GM21529 (cell line): ENCODE data around the gene NUBP2.

Experiments used
- ATAC-seq: cut with Tn5 transposase; IDR thresholded peaks from one replicate; pipeline ENCODE4 v1.9.1; 2021; ENCODE audit not compliant: unreplicated experiment

The NUBP2 gene

GRCh38 chr16:1758923-1759322 is 23.8 kb upstream of the NUBP2 start:
- no peak for ATAC-seq

- no peak for ATAC-seq
Observed at GRCh38 chr16:1759511-1759910, 23.2 kb upstream of the NUBP2 start.

GRCh38 chr16:1760911-1761310 is 21.8 kb upstream of the NUBP2 start:
- ATAC-seq, result no peak

DNA sequence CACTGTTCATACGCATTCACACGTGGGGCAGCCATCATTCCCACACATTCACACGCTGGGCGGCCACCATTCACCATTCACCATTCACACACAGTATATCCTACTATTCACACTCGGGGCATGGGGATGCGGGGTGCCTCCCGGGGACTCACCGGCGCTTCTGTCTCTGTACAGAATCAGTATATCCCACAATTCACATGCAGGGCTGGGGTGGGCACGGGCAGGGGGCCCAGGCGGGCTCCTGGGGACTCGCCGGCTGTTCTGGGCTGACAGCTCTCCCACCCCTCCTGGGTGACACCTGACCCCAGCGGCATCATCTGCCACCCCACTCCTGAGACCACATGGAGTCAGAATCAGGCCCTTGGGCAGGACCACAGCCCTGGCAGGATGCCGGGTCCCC is 21.0 kb upstream of the NUBP2 start:
- ATAC-seq, result no peak

DNA sequence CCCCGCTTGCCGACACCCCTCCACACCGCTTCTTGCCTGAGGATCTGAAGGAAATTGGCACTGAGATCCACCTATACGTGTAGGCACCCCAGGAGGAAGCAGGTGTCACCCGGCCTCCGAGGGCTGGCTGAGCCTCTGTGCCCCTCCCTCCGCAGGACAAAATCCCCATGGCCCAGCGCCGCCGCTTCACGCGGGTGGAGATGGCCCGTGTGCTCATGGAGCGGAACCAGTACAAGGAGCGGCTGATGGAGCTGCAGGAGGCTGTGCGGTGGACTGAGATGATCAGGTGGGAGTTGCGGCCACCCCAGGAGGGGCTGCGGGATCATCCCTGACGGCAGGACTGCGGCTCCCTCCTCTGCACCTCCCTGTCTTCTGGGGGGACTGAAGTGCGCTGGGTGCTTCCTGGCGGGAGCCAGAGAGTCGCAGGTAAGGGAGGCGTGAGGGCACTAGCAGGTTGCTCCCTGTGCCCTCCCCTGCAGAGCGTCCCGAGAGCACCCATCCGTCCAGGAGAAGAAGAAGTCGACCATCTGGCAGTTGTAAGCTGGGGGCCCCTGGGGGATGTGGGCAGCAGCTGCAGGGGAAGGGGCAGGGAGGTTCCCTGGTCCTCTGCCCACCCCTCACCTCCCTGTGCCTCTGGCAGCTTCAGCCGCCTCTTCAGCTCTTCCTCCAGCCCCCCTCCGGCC is 20.4 kb upstream of the NUBP2 start:
- ATAC-seq, result no peak

DNA sequence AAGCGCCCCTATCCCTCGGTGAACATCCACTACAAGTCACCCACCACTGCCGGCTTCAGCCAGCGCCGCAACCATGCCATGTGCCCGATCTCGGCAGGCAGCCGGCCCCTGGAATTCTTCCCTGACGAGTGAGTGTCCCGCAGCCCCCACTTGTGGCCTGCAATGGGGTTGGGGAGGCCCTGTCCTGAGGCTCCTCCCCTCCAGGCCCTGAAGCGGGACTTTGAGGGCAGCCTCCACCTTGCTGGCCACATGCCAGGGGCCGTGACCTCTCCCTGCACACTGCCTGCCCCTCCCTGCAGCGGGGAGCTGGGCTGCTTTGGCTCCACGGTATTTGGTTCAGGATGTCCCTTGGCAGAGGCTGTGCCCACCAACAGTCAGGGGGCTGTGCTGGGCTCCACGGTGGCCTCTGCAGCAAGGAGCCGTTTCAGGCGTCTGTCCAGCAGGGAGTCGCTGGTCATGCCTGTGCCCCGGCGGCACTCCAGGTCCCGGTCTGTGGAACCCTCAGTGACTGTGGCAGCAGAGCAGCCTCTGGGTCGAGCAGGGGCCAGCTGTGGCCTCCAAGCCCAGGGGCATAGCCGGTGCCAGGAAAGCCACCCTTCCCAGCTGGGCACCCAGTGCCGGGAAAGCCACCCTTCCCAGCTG is 19.8 kb upstream of the NUBP2 start:
- no peak for ATAC-seq

DNA sequence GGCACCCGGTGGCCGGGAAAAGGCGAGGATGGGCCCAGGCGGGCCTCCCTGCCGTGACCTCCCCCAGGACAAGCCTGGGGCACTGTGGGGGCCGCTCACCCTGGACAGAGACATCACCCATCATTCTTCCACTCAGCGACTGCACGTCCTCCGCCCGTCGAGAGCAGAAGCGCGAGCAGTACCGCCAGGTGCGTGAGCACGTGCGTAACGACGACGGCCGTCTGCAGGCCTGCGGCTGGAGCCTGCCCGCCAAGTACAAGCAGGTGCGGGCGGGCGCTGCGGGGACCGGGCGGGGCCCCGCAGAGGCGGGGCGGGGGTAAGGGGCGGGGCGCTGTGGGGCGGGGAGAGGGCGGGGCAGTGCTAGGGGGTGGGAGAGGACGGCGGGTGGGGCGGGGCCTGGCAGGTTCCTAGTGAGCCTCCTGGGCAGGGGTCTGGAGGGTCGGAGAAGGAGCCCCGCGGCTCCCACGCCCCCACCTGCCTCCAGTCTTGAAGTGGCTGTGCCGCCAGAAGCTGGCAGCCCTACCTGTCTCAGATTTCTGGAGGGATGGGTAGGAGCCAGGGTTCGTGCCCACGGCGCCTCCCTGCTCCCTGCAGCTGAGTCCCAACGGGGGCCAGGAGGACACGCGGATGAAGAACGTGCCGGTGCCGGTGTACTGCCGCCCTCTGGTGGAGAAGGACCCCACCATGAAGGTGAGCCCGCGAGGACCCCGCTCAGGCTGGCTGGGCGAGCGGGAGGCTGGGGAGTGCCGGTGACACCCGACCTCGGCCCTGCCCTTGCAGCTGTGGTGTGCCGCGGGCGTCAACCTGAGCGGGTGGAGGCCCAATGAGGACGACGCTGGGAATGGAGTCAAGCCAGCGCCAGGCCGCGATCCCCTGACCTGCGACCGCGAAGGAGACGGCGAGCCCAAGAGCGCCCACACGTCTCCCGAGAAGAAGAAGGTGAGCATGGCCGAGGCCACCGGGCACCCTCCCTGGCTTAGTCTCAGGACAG is 18.9 kb upstream of the NUBP2 start:
- no peak for ATAC-seq

DNA sequence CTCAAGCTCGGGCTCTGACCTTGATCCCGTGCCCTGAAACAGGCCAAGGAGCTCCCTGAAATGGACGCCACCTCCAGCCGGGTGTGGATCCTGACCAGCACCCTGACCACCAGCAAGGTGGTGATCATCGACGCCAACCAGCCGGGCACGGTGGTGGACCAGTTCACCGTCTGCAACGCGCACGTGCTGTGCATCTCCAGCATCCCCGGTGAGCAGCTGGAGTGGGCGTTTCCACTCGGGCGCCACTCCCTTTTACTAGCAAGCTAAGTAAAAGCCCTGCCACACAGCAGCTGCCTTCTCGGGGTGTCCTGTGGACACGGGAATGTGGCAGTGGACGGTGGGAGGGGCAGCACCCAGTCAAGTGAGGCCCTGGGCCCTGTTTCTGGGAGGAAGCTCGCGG is 17.8 kb upstream of the NUBP2 start:
- ATAC-seq, result no peak

- no peak for ATAC-seq
Observed at GRCh38 chr16:1765826-1766225, 16.9 kb upstream of the NUBP2 start.

DNA sequence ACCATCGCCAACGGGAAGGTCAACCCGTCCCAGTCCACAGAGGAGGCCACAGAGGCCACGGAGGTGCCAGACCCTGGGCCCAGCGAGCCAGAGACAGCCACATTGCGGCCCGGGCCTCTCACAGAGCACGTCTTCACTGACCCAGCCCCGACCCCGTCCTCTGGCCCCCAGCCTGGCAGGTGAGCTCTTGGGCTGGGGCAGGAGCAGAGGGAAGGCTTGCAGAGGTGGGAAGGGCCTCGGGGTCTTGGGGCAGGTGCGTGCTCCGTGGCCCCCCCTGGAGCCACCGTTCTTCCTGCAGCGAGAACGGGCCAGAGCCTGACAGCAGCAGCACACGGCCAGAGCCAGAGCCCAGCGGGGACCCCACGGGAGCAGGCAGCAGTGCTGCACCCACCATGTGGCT is 16.5 kb upstream of the NUBP2 start:
- ATAC-seq, result no peak

- no peak for ATAC-seq
Observed at GRCh38 chr16:1766701-1767100, 16.1 kb upstream of the NUBP2 start.

DNA sequence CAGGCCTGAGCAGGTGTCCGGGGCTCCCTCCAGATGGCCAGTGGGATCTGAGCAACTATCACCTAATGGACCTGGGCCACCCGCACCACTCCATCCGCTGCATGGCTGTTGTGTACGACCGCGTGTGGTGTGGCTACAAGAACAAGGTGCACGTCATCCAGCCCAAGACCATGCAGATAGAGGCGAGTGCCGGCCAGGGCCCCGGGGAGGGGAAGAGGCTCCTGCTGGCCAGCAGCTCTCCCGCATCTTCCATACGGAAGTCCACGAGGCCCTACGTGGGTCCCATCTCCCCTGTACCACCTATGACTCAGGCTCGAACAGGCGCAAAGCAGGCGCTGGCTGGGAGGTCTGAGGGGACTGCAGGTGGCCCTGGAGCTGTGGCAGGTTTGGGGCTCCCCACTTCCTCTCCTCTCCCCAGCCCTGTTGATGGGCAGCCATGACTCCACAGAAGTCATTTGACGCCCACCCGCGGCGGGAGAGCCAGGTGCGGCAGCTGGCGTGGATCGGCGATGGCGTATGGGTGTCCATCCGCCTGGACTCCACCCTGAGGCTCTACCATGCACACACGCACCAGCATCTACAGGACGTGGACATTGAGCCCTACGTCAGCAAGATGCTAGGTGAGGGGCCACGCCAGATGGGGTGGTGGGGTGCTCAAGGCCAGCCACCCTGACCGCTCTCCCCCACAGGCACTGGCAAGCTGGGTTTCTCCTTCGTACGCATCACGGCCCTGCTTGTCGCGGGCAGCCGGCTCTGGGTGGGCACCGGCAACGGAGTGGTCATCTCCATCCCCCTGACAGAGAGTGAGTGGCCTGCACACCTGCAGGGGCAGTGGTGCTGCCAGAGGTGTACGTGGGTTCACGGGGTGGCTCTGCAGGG is 15.4 kb upstream of the NUBP2 start:
- no peak for ATAC-seq

DNA sequence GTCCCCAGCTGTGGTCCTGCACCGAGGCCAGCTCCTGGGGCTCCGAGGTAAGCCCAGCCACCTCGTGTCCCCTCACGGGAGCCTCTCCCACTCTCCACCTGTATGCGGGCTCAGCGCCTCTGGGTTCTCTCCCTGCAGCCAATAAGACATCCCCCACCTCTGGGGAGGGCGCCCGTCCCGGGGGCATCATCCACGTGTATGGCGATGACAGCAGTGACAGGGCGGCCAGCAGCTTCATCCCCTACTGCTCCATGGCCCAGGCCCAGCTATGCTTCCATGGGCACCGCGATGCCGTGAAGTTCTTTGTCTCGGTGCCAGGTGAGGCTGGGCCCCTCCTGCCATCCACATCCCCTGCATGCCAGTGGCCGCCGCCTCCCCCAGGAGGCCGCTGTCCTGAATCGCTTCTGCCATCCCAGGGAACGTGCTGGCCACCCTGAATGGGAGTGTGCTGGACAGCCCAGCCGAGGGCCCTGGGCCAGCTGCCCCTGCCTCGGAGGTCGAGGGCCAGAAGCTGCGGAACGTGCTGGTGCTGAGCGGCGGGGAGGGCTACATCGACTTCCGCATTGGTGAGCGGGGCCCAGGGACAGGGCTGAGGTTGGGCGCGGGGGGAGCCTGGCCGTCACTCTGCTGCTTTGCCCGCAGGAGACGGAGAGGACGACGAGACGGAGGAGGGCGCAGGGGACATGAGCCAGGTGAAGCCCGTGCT is 14.5 kb upstream of the NUBP2 start:
- ATAC-seq, result no peak

- ATAC-seq, result no peak
Observed at GRCh38 chr16:1768767-1769401, 13.9 kb upstream of the NUBP2 start.

GRCh38 chr16:1769402-1770300 is 13.1 kb upstream of the NUBP2 start:
- no peak for ATAC-seq

DNA sequence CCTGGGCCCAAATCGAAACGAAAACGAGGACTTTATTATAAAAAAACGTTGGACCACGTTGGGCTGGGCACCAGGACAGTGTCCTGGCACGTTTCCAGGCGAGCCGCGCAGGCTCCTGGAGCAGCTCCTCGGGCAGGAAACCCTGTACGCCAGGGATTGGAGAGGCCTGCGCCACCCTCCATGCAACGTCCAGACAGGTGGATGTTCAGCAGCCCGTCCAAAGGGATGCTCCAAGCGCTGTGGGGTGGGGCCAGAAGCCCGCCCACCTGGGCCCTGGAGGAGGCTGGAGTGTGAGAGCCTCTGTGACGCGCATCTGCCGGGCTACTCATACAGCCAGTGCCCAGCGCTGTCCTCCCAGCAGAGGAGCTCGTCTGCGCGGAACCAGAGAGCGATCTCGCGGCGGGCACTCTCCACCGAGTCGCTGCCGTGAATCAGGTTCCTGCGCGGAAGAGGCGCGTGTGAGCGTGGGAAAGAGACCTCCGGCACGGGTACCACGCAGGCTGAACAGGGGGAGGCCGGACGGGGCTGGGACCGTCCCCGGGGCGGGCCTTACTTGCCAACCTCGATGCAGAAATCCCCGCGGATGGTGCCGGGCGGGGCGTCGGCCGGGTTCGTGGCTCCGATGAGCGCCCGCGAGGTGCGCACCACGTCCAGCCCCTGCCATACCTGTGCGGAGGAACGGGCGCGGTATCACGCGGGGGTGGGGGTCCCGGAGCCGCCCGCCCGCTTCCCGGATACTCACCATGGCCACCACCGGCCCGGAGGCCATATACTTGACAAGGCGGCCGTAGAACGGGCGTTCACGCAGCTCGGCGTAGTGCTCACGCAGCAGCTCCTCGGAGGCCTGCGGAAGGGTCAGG is 12.2 kb upstream of the NUBP2 start:
- no peak for ATAC-seq

DNA sequence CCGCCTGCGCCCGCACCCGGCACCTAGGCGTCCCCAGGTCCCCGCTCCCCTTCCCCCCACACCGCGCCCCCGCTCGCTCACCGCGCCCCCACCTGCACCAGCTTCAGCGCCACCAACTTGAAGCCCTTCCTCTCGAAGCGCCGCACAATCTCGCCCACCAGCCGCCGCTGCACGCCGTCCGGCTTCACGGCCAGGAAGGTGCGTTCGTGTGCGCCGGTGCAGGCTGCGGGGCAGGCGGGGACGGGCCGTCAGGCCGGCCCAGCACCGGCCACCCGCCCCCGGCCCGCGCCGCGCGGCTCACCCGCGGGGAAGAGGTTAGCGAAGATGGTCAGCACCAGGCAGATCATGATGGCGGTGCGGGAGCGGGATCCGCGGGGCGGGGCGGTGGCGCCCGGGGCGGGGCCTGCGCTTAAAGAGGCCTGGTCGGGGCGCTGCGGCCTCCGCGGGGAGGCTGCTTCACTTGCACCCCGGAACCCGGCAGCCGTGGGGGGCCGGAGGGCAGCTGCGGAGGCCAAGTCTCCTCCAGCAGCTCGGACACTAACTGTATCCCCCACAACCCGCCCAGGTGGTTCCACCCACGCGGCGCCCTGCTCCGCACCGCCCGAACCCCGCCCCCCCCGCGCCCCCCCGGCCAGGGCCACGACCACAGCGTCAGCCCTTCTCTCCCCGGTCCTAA is 11.4 kb upstream of the NUBP2 start, which contains the start of gene NME3:
Gene NME3, minus strand, starts transcription at position 356 of the 676 bp plus-strand sequence. Its CDS starts 9 bp downstream, at position 347.
- no peak for ATAC-seq
